Measurements from ENCODE around the gene RGS8.

- TF ChIP-seq CTCF (IDR thresholded peaks at IDR 0.05) (no peak), POLR2A (IDR thresholded peaks at IDR 0.05) (no peak)
Measured at GRCh38 chr1:182682406-182682805, 2.0 kb downstream of the RGS8 start.
